HG03442 (cell line): ENCODE data around the gene AANAT.

ENCODE experiments used
- ATAC-seq: cut with Tn5 transposase; IDR thresholded peaks from one replicate; pipeline ENCODE4 v1.9.1; 2021; ENCODE audit warnings: mild to moderate bottlenecking, moderate library complexity; ENCODE audit not compliant: unreplicated experiment

Gene AANAT

GRCh38 chr17:76467809-76468633 is 618 bp downstream of the AANAT start:
- no peak for ATAC-seq

- ATAC-seq, result no peak
These were observed 1.2 kb downstream of the AANAT start for GRCh38 chr17:76468634-76469010.

- ATAC-seq, result no peak
These were observed 1.9 kb downstream of the AANAT start for GRCh38 chr17:76469076-76469990.

- ATAC-seq, result no peak
These were observed 2.8 kb downstream of the AANAT start for GRCh38 chr17:76469991-76470739.

GRCh38 chr17:76471498-76472257 is 4.3 kb downstream of the AANAT start:
- ATAC-seq, result no peak

- ATAC-seq, result no peak
These were observed 4.8 kb downstream of the AANAT start for GRCh38 chr17:76472258-76472645.

GRCh38 chr17:76472726-76473125 is 5.3 kb downstream of the AANAT start:
- no peak for ATAC-seq

- no peak for ATAC-seq
These were observed 6.2 kb downstream of the AANAT start for GRCh38 chr17:76473541-76473985.

GRCh38 chr17:76474238-76474637 is 6.8 kb downstream of the AANAT start:
- no peak for ATAC-seq

GRCh38 chr17:76474894-76475293 is 7.5 kb downstream of the AANAT start:
- ATAC-seq, result no peak

- no peak for ATAC-seq
These were observed 7.9 kb downstream of the AANAT start for GRCh38 chr17:76475302-76475701.

- no peak for ATAC-seq
These were observed 9.3 kb downstream of the AANAT start for GRCh38 chr17:76476736-76477135.

GRCh38 chr17:76477576-76477975 is 10.2 kb downstream of the AANAT start:
- ATAC-seq, result no peak

GRCh38 chr17:76478097-76478496 is 10.7 kb downstream of the AANAT start:
- no peak for ATAC-seq

- no peak for ATAC-seq
These were observed 11.5 kb downstream of the AANAT start for GRCh38 chr17:76478730-76479514.

- ATAC-seq, result no peak
These were observed 12.2 kb downstream of the AANAT start for GRCh38 chr17:76479515-76480060.

- no peak for ATAC-seq
These were observed 13.2 kb downstream of the AANAT start for GRCh38 chr17:76480632-76481031.

- peak; percentile 59 for ATAC-seq
These were observed 13.8 kb downstream of the AANAT start for GRCh38 chr17:76481071-76481655.

- no peak for ATAC-seq
These were observed 16.9 kb downstream of the AANAT start for GRCh38 chr17:76484228-76484725.
